RWPE2 (cell line): ENCODE data around the gene KLF3.

Experiments used
- ATAC-seq: fragments of 200-7000 bp; cut with Tn5 transposase; 3 replicates; pipeline ENCODE4 v1.9.1; 2021; ENCODE audit warnings: low read depth
- DNase-seq: peaks from one replicate; pipeline ENCODE4 v3.0.0-alpha.2; 2020; ENCODE audit warnings: low spot score
- H3K27ac ChIP-seq: fragments of 450-650 bp; 2 replicates; pipeline ENCODE4 v1.5.1; 2017; ENCODE audit warnings: mild to moderate bottlenecking; ENCODE audit not compliant: poor library complexity, severe bottlenecking
- H3K27me3 ChIP-seq: fragments of 250-450 bp; sonication (Bioruptor Pico); 2 replicates; pipeline ENCODE4 v1.5.1; 2021; ENCODE audit warnings: mild to moderate bottlenecking, moderate library complexity; ENCODE audit not compliant: insufficient read depth, poor library complexity, severe bottlenecking
- H3K36me3 ChIP-seq: fragments of 250-450 bp; sonication (Bioruptor Pico); 2 replicates; pipeline ENCODE4 v1.5.1; 2020; ENCODE audit warnings: low read depth, mild to moderate bottlenecking, moderate library complexity
- H3K4me1 ChIP-seq: fragments of 250-450 bp; sonication (Bioruptor Pico); 2 replicates; pipeline ENCODE4 v1.5.1; 2021; ENCODE audit warnings: mild to moderate bottlenecking, moderate library complexity; ENCODE audit not compliant: insufficient read depth, poor library complexity, severe bottlenecking
- H3K4me3 ChIP-seq: fragments of 250-450 bp; sonication (Bioruptor Pico); 2 replicates; pipeline ENCODE4 v1.5.1; 2021; ENCODE audit warnings: mild to moderate bottlenecking, moderate library complexity; ENCODE audit not compliant: severe bottlenecking
- H3K9me3 ChIP-seq: fragments of 250-450 bp; sonication (Bioruptor Pico); 2 replicates; pipeline ENCODE4 v1.5.1; 2021; ENCODE audit warnings: mild to moderate bottlenecking, moderate library complexity; ENCODE audit not compliant: severe bottlenecking
- CTCF ChIP-seq: fragments of 450-650 bp; IDR thresholded peaks from one replicate; pipeline ENCODE4 v1.5.1; 2017; ENCODE audit warnings: mild to moderate bottlenecking, moderate library complexity; ENCODE audit not compliant: poor library complexity, severe bottlenecking

The KLF3 gene

DNA sequence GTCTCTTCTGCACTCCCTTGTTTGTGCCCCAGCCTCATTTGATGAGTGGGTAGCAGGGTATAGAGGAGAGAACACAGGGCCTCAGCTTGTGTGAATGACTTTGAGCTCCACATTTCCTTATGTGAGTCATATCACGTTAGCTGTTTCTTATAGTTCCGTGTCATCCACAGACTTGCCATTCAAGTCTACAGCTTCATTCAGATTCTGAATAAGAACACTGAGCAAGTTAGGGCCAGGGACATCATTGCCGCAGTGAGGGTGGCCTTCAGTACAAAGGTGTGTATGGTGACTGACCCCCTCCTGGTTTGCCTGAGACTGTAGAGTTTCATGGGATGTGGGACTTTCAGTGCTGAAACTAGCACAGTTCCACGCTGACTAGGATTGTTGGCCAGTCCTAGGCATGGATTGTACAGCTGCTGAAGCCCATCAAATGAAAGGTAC lies 23.6 kb downstream of the KLF3 start:
- no peak for DNase-seq
- peak; percentile 67; the same call in 2 of the 3 replicates for ATAC-seq
- Histone ChIP-seq H3K4me3 (no peak overlapping the region), H3K9me3 (no peaks in the 10 kb centered on the region), H3K4me1 (peaks cover 4% of the 10 kb centered on the region), H3K36me3 (peaks cover 97% of the 10 kb centered on the region), H3K27me3 (no peaks in the 10 kb centered on the region), H3K27ac (no peak overlapping the region)
- TF ChIP-seq CTCF, result no peak

DNA sequence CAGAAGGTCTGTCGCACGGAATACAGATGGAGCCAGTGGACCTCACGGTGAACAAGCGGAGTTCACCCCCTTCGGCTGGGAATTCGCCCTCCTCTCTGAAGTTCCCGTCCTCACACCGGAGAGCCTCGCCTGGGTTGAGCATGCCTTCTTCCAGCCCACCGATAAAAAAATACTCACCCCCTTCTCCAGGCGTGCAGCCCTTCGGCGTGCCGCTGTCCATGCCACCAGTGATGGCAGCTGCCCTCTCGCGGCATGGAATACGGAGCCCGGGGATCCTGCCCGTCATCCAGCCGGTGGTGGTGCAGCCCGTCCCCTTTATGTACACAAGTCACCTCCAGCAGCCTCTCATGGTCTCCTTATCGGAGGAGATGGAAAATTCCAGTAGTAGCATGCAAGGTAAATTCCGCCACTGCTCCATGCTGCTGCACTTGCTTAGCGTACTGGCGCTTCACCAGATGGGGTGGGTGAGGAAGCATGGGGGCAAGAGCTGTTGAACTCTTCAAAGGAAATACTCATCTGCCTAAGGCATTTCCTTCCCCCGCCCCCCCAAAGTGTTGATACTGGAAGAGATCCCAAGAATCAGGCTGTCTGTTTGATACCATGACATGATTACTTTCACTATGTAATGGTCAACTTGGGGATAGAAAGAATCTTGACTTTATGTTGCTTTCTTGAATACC lies 24.8 kb downstream of the KLF3 start:
- Histone ChIP-seq H3K27ac (no peak overlapping the region), H3K4me1 (peaks cover 4% of the 10 kb centered on the region), H3K4me3 (no peak overlapping the region), H3K9me3 (no peaks in the 10 kb centered on the region), H3K27me3 (no peaks in the 10 kb centered on the region), H3K36me3 (peaks cover 97% of the 10 kb centered on the region)
- ATAC-seq, result no peak
- DNase-seq, result no peak
- TF ChIP-seq CTCF, result no peak

DNA sequence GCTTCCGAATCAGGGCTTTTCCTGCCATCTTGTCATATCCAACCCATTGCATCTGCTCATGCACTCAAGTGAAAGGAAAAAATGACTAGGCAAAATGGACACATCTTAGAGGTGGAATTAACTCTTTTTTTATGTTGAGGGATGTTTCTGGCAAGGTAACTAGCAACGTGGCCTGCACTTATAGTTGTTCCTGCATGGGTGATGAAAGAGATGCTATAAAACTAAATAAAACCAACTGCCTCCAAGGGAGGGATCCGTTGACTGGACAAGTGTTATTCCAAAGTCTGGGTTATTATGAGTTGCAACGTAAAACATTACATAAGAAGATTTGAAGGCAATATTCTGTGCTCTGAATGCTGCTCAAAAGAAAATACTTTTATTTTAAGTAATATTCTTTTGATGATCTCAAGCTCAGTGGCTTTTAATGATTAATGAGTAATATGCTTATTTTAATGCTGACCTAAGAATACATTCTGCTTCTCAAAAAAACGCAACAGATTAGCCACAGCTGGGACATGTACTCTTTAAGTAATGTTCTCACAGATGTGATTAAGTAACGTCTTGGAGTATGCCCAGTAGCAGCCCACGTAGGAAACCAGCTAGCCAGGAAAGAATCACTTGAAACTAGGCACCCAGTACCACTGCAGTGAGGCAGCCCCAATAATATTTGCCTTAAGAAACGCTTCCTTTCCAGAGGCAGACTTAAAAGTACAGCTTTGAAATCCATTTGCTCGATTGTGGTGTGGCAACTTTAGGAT lies 27.4 kb downstream of the KLF3 start:
- Histone ChIP-seq H3K36me3 (peaks cover 100% of the 10 kb centered on the region), H3K27me3 (no peaks in the 10 kb centered on the region), H3K4me1 (peaks cover 4% of the 10 kb centered on the region), H3K27ac (no peak overlapping the region), H3K4me3 (no peak overlapping the region), H3K9me3 (no peaks in the 10 kb centered on the region)
- DNase-seq (no peak), ATAC-seq (no peak)
- no peak for TF ChIP-seq CTCF

DNA sequence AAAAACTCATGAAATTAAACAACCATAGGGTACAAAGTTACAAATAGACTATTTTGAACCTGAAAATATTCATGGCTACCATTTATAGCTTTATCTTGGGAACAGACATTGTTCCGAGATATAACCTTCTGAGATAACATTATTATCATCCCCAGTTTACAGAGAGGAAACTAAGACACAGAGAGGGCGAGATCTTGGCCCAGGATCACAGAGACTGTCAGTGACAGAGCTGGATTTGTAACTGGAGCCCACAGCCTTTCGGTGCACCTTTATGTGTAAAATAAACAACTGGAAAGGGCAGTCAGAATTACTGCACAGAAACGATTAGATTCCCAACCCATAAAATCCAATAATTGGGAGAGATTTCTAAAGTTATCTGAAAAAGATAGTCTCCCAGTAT lies 28.4 kb downstream of the KLF3 start:
- Histone ChIP-seq H3K9me3 (no peaks in the 10 kb centered on the region), H3K4me3 (no peak overlapping the region), H3K27ac (no peak overlapping the region), H3K4me1 (peaks cover under 1% of the 10 kb centered on the region), H3K36me3 (peaks cover 100% of the 10 kb centered on the region), H3K27me3 (no peaks in the 10 kb centered on the region)
- ATAC-seq, result no peak
- no peak for DNase-seq
- no peak for TF ChIP-seq CTCF

DNA sequence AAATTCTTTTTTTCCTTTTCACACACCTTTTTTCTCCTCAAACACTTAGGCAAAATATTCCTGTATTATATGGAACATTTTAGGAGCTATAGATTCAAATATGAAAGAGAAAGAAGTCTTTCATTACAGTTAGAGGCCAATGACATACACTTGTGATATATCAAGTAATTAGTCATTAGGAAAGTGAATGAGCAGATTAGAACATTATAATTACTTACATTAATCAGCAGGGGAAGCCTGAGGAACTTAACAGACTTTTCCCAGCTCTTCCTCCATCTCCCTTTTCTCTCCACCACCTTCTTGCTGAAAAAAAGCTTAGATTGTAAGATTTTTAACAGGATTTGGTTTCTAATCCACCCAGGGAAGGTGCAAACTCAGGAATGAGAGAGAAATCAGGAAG lies 29.6 kb downstream of the KLF3 start:
- DNase-seq (no peak), ATAC-seq (no peak)
- Histone ChIP-seq H3K9me3 (no peaks in the 10 kb centered on the region), H3K4me1 (no peaks in the 10 kb centered on the region), H3K27ac (no peak overlapping the region), H3K4me3 (no peak overlapping the region), H3K27me3 (no peaks in the 10 kb centered on the region), H3K36me3 (peaks cover 100% of the 10 kb centered on the region)
- TF ChIP-seq CTCF, result no peak
